Effector memory CD4-positive, alpha-beta T cell (primary cell): ENCODE results near the gene MTX2.
"Not testable (repeated sequence)": the region's sequence is repeated elsewhere in the genome, so short reads cannot be mapped to it uniquely, and the experiment has no call there.

Source experiments
- DNase-seq, 3 donors: peaks; one replicate each; pipeline ENCODE4 v3.0.0-alpha.2; 2020
- H3K27ac ChIP-seq: 2 replicates; pipeline ENCODE4 v1.7.0; 2013; ENCODE audit warnings: mild to moderate bottlenecking, low read length, moderate library complexity; ENCODE audit not compliant: insufficient read depth, poor library complexity, severe bottlenecking
- H3K27me3 ChIP-seq: replicated peaks from 2 replicates; pipeline ENCODE4 v1.7.0; 2013; ENCODE audit warnings: mild to moderate bottlenecking, low read length; ENCODE audit not compliant: insufficient read depth, control insufficient read depth, poor library complexity, severe bottlenecking
- H3K36me3 ChIP-seq: 2 replicates; pipeline ENCODE4 v1.7.0; 2013; ENCODE audit warnings: mild to moderate bottlenecking, low read length, moderate library complexity; ENCODE audit not compliant: control insufficient read depth, insufficient read depth
- H3K4me1 ChIP-seq: 2 replicates; pipeline ENCODE4 v1.7.0; 2013; ENCODE audit warnings: low read length, mild to moderate bottlenecking; ENCODE audit not compliant: control insufficient read depth, insufficient read depth, poor library complexity, severe bottlenecking
- H3K4me3 ChIP-seq: 2 replicates; pipeline ENCODE4 v1.7.0; 2013; ENCODE audit warnings: low read length, low read depth, mild to moderate bottlenecking; ENCODE audit not compliant: insufficient read depth, poor library complexity, severe bottlenecking
- H3K9me3 ChIP-seq: 2 replicates; pipeline ENCODE4 v1.7.0; 2013; ENCODE audit warnings: mild to moderate bottlenecking, low read length, moderate library complexity; ENCODE audit not compliant: control insufficient read depth

The MTX2 gene

GRCh38 chr2:176283291-176284068 is 14.2 kb downstream of the MTX2 start:
- no peaks in the 10 kb centered on the region for H3K27me3 ChIP-seq
- no peak overlapping the region for H3K27ac ChIP-seq
- no peaks in the 10 kb centered on the region for H3K4me1 ChIP-seq
- no peaks in the 10 kb centered on the region for H3K9me3 ChIP-seq
- no peak overlapping the region for H3K4me3 ChIP-seq
- DNase-seq, result no peak
- no peaks in the 10 kb centered on the region for H3K36me3 ChIP-seq

- DNase-seq, result no peak
These were observed 15.3 kb downstream of the MTX2 start for GRCh38 chr2:176284461-176285049.

DNA sequence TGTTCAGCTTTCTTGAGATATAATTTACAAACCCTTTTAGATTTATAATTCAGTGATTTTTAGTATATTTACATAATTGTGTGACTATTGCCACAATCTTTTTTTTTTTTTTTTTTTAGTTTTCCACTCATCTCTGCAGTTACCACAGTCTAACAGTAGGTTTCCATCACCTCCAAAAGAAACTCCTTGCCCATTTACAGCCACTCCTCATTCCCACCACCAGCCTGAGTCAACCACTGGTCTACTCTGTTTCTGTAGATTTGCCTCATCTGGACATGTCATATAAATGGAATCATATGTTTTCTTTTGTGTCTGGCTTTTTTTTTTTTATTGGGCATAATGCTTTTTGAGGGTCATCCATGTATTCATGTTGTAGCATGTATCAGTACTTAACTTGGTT is 16.1 kb downstream of the MTX2 start:
- H3K36me3 ChIP-seq, result no peaks in the 10 kb centered on the region
- no peak overlapping the region for H3K4me3 ChIP-seq
- no peaks in the 10 kb centered on the region for H3K4me1 ChIP-seq
- DNase-seq, result no peak
- H3K27ac ChIP-seq, result no peak overlapping the region
- H3K27me3 ChIP-seq, result no peaks in the 10 kb centered on the region
- no peaks in the 10 kb centered on the region for H3K9me3 ChIP-seq

More at GRCh38 chr2:176284461-176285049, 15.3 kb downstream of the MTX2 start:
- H3K27me3 ChIP-seq, result no peaks in the 10 kb centered on the region
- no peak overlapping the region for H3K27ac ChIP-seq
- H3K9me3 ChIP-seq, result no peaks in the 10 kb centered on the region
- H3K4me3 ChIP-seq, result no peak overlapping the region
- H3K4me1 ChIP-seq, result no peaks in the 10 kb centered on the region
- H3K36me3 ChIP-seq, result no peaks in the 10 kb centered on the region

GRCh38 chr2:176291335-176291734 is 22.1 kb downstream of the MTX2 start:
- H3K27ac ChIP-seq, result no peak overlapping the region
- H3K36me3 ChIP-seq, result no peaks in the 10 kb centered on the region
- H3K9me3 ChIP-seq, result no peaks in the 10 kb centered on the region
- no peak overlapping the region for H3K4me3 ChIP-seq
- H3K27me3 ChIP-seq, result no peaks in the 10 kb centered on the region
- no peak for DNase-seq
- H3K4me1 ChIP-seq, result no peaks in the 10 kb centered on the region

DNA sequence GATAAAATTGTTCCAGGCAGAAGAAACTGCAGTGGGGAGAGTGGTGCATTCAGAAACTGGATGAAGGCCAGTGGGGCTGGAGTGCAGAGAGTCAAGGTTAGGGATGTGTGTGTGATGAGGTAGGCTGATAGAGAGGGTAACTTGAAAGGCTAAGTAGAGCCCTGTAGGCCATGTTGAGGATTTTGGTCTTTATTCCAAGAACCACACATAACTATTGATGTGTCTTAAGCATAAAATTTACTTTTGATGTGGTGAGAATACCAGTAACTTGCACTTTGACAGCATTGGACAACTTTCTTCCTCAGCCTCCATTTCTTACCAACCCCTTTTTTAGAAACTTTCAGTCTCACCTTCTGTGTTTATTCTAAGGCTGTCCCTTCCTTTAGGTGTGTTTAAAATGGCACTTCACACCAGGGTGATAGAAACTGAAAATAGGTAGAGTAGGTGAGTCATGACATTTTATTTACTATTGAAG is 22.6 kb downstream of the MTX2 start:
- Histone ChIP-seq H3K36me3 (no peaks in the 10 kb centered on the region), H3K4me3 (no peak overlapping the region), H3K4me1 (no peaks in the 10 kb centered on the region), H3K9me3 (no peaks in the 10 kb centered on the region), H3K27me3 (no peaks in the 10 kb centered on the region), H3K27ac (no peak overlapping the region)
- DNase-seq, result no peak

DNA sequence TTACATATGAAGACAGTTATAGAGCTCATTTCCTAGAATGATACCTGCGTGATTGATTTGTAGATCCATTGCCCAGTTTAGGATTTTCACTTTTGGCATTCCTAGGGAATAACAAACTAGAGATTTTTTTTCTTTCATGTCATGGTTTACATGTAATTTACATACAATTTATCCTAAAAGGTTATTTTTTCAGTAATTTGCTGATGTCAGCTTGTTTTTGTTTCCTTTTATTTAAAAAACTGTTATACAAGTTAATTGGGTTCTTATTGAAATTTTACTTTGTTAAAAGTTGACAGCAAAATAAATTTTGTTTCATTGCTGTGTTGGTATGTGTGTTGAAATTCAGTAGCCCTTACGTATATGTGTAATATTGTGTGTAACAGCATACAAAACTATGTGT is 23.4 kb downstream of the MTX2 start:
- H3K36me3 ChIP-seq, result no peaks in the 10 kb centered on the region
- H3K9me3 ChIP-seq, result no peaks in the 10 kb centered on the region
- no peak overlapping the region for H3K4me3 ChIP-seq
- no peak for DNase-seq
- no peaks in the 10 kb centered on the region for H3K27me3 ChIP-seq
- no peak overlapping the region for H3K27ac ChIP-seq
- H3K4me1 ChIP-seq, result no peaks in the 10 kb centered on the region

GRCh38 chr2:176293334-176293733 is 24.1 kb downstream of the MTX2 start:
- H3K9me3 ChIP-seq, result no peaks in the 10 kb centered on the region
- H3K27ac ChIP-seq, result no peak overlapping the region
- H3K27me3 ChIP-seq, result no peaks in the 10 kb centered on the region
- no peaks in the 10 kb centered on the region for H3K36me3 ChIP-seq
- DNase-seq, result no peak
- H3K4me3 ChIP-seq, result no peak overlapping the region
- no peaks in the 10 kb centered on the region for H3K4me1 ChIP-seq

DNA sequence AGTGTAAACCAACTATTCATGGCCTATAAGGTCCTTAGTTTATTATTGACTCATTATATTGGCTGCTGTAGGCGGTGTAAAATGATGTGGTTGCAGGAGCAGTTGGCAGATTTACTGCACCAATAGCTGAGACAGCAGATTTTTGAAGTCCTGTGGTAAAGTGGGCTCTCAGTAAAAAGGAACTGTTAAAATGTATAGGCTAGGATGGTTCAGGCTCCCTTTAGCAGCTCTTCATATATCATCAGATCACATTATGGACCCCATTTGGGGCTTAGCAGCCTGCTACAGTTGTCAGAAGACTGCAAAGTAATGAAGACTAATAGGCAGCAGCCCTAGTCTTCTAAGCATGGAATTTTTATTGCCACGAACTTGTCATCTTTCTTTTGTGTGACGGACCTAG is 27.8 kb downstream of the MTX2 start:
- no peak overlapping the region for H3K4me3 ChIP-seq
- no peak overlapping the region for H3K27ac ChIP-seq
- H3K27me3 ChIP-seq, result no peaks in the 10 kb centered on the region
- no peaks in the 10 kb centered on the region for H3K9me3 ChIP-seq
- no peak for DNase-seq
- no peaks in the 10 kb centered on the region for H3K4me1 ChIP-seq
- H3K36me3 ChIP-seq, result no peaks in the 10 kb centered on the region

- Histone ChIP-seq H3K36me3 (no peaks in the 10 kb centered on the region), H3K27ac (no peak overlapping the region), H3K27me3 (no peaks in the 10 kb centered on the region), H3K9me3 (no peaks in the 10 kb centered on the region), H3K4me1 (no peaks in the 10 kb centered on the region), H3K4me3 (no peak overlapping the region)
- no peak for DNase-seq
These were observed 28.5 kb downstream of the MTX2 start for GRCh38 chr2:176297737-176298136.

GRCh38 chr2:176306020-176306419 is 36.8 kb downstream of the MTX2 start:
- H3K9me3 ChIP-seq, H3K27ac ChIP-seq, H3K36me3 ChIP-seq, H3K27me3 ChIP-seq, H3K4me3 ChIP-seq, DNase-seq, H3K4me1 ChIP-seq: not testable (repeated sequence)
